ENCODE results near the gene KRTAP9-1. TPM values are rescaled to one million over a fixed set of nuclear protein-coding genes. Genes with fewer than 3 reads are reported as not detected.
A peak's percentile ranks its signal among the peaks of the same experiment; 100 is the strongest.
"Not testable (repeated sequence)": the region's sequence is repeated elsewhere in the genome, so short reads cannot be mapped to it uniquely, and the experiment has no call there.

The KRTAP9-1 gene
- total RNA-seq, result not detected

GRCh38 chr17:41189837-41190318 is at the start of gene KRTAP9-1:
KRTAP9-1 (plus strand) TSS chr17:41189887; CDS start chr17:41189887, 0 bp downstream.
- DNase-seq (ENCODE audit: low read depth in 2 of 3, low spot score in 2 of 3), result not testable (repeated sequence)

- no peak for DNase-seq (ENCODE audit: low read depth in 2 of 3, low spot score in 2 of 3)
Measured at GRCh38 chr17:41140360-41141131, 49.1 kb upstream of the KRTAP9-1 start, which contains the start of gene KRTAP4-6. KRTAP4-6 (minus strand) TSS chr17:41140544; CDS start chr17:41140487, 57 bp downstream.

GRCh38 chr17:41141361-41141760 is 48.3 kb upstream of the KRTAP9-1 start:
- no peak for DNase-seq (ENCODE audit: low read depth in 2 of 3, low spot score in 2 of 3)

GRCh38 chr17:41144846-41145245 is 44.8 kb upstream of the KRTAP9-1 start:
- no peak for DNase-seq (ENCODE audit: low read depth in 2 of 3, low spot score in 2 of 3)

- DNase-seq (ENCODE audit: low read depth in 2 of 3, low spot score in 2 of 3), result no peak
Measured at GRCh38 chr17:41145261-41145660, 44.4 kb upstream of the KRTAP9-1 start.

GRCh38 chr17:41147531-41148204 is 42.0 kb upstream of the KRTAP9-1 start:
- no peak for DNase-seq (ENCODE audit: low read depth in 2 of 3, low spot score in 2 of 3)

GRCh38 chr17:41148971-41149651 is 40.6 kb upstream of the KRTAP9-1 start:
- not testable (repeated sequence) for DNase-seq (ENCODE audit: low read depth in 2 of 3, low spot score in 2 of 3)

GRCh38 chr17:41149652-41149985 is 40.1 kb upstream of the KRTAP9-1 start, which contains the start of gene KRTAP4-5:
KRTAP4-5 (minus strand) TSS chr17:41149825; CDS start chr17:41149767, 58 bp downstream.
- no peak for DNase-seq (ENCODE audit: low read depth in 2 of 3, low spot score in 2 of 3)

- DNase-seq (ENCODE audit: low read depth in 2 of 3, low spot score in 2 of 3), result no peak
Measured at GRCh38 chr17:41150026-41150425, 39.7 kb upstream of the KRTAP9-1 start.

GRCh38 chr17:41151525-41151924 is 38.2 kb upstream of the KRTAP9-1 start:
- no peak for DNase-seq (ENCODE audit: low read depth in 2 of 3, low spot score in 2 of 3)

- DNase-seq (ENCODE audit: low read depth in 2 of 3, low spot score in 2 of 3), result peak in 1 of 3 donors; percentile 19
Measured at GRCh38 chr17:41153856-41154255, 35.8 kb upstream of the KRTAP9-1 start.

- DNase-seq (ENCODE audit: low read depth in 2 of 3, low spot score in 2 of 3), result not testable (repeated sequence)
Measured at GRCh38 chr17:41160190-41160589, 29.5 kb upstream of the KRTAP9-1 start.

GRCh38 chr17:41160648-41161047 is 29.0 kb upstream of the KRTAP9-1 start, which contains the start of gene KRTAP4-4:
KRTAP4-4 (minus strand) TSS chr17:41160748; CDS start chr17:41160691, 57 bp downstream.
- DNase-seq (ENCODE audit: low read depth in 2 of 3, low spot score in 2 of 3), result no peak

- no peak for DNase-seq (ENCODE audit: low read depth in 2 of 3, low spot score in 2 of 3)
Measured at GRCh38 chr17:41163828-41164227, 25.9 kb upstream of the KRTAP9-1 start.

GRCh38 chr17:41167561-41167960 is 22.1 kb upstream of the KRTAP9-1 start:
- no peak for DNase-seq (ENCODE audit: low read depth in 2 of 3, low spot score in 2 of 3)

- no peak for DNase-seq (ENCODE audit: low read depth in 2 of 3, low spot score in 2 of 3)
Measured at GRCh38 chr17:41168121-41168520, 21.6 kb upstream of the KRTAP9-1 start, which contains the start of gene KRTAP4-3. KRTAP4-3 (minus strand) TSS chr17:41168221; CDS start chr17:41168172, 49 bp downstream.

- DNase-seq (ENCODE audit: low read depth in 2 of 3, low spot score in 2 of 3), result no peak
Measured at GRCh38 chr17:41171886-41172285, 17.8 kb upstream of the KRTAP9-1 start.

- DNase-seq (ENCODE audit: low read depth in 2 of 3, low spot score in 2 of 3), result no peak
Measured at GRCh38 chr17:41176744-41177387, 12.8 kb upstream of the KRTAP9-1 start.

- DNase-seq (ENCODE audit: low read depth in 2 of 3, low spot score in 2 of 3), result no peak
Measured at GRCh38 chr17:41177727-41178271, 11.9 kb upstream of the KRTAP9-1 start, which contains the start of gene KRTAP4-2. KRTAP4-2 (minus strand) TSS chr17:41178221; CDS start chr17:41178164, 57 bp downstream.

- no peak for DNase-seq (ENCODE audit: low read depth in 2 of 3, low spot score in 2 of 3)
Measured at GRCh38 chr17:41178341-41178740, 11.3 kb upstream of the KRTAP9-1 start.

All from hematopoietic multipotent progenitor cell (in vitro differentiated cells).